ENCODE measurements around the gene AFAP1L1.

- no peak for TF ChIP-seq CTCF (IDR thresholded peaks at IDR 0.05)
- TF ChIP-seq EZH2phosphoT487 (IDR thresholded peaks at IDR 0.05): no peak
Observed at GRCh38 chr5:149357370-149358293, 86.0 kb downstream of the AFAP1L1 start, which contains the start of gene PCYOX1L.

Data from neural progenitor cell (in vitro differentiated cells).